Tracheal epithelial cell (primary cell): Measurements from ENCODE around the gene CENPU. TPM values are rescaled to one million over a fixed set of nuclear protein-coding genes. Genes with fewer than 3 reads are reported as not detected.

Source experiments
- total RNA-seq: library from RNA; depleted of rRNA; stranded (reverse); fragments of >200 nt; gene quantifications from 2 replicates; pipeline ENCODE4 v1.2.1, GENCODE V29; 2014

CENPU gene
- 2.6 and 5.3 TPM in 2 replicates for total RNA-seq

GRCh38 chr4:184733654-184734524, at the start of gene CENPU:
Gene CENPU (minus strand): TSS chr4:184734096. CDS start chr4:184734062, 34 bp downstream.

DNA sequence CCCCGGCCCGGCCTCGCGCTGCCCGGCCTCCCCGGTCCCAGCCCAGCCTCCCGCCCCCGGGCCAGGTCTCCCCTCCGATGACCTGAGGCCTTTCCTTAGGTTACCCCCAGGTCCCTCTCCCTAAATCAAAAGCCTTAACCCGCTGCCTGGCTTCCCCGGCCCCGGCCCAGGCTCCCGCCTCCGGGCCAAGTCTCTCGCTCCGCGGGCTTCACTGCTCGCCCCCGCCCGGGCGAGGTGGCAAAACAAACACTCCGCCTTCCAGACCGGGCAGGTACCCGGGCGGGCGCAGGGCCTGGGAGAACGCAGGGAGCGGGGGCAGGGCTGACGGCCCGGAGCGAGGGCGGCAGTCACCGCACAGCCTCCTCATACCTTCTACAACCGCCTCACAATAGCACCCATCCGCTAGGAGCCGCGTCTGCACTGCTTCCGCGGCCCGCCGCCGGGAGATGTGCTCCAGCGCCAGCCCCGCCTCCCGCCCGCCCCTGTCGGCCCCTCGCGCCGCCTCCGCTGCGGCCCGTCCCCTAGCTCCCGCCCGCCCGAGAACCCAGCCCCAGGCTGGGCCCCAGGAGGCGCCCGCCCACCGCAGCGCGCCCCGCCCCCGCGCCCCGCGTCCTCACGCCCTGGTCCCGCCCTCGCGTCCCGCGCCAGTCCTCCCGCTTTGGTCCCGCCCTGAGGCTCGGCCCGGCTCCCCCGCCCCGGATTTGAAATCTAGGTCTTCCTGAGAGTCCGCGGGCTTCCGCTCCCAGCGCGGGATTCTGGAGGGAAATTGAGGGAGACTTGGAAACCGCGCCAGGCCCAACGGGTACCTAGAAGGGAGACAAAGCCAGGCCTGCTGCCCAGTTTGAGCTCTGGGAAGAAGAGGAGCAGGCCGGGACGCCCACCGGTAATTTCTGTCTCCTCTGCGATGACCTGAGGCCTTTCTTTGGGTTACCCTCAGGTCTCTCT, 84.6 kb downstream of the CENPU start, which contains the start of the genes CASP3 and PRIMPOL:
Gene CASP3 (minus strand): TSS at position 422 of the 945 bp plus-strand sequence. CDS start 10,994 bp downstream, outside the sequence.
Gene PRIMPOL (plus strand): TSS at position 713 of the 945 bp plus-strand sequence. CDS start 7,403 bp downstream, outside the sequence.

Other genes starting within 250 kb of the CENPU start
- 27.9 and 44.6 TPM in 2 replicates for gene CASP3, start 84.6 kb downstream of the CENPU start, total RNA-seq
- gene PRIMPOL, start 84.4 kb downstream of the CENPU start, total RNA-seq: 8.5 and 10.6 TPM in 2 replicates
- 75.4 and 100.0 TPM in 2 replicates for gene ACSL1, start 91.9 kb upstream of the CENPU start, total RNA-seq